Upper lobe of left lung (tissue), 6 donors: ENCODE results near the gene NR1H4. TPM values are rescaled to one million over a fixed set of nuclear protein-coding genes. Genes with fewer than 3 reads are reported as not detected.

Source experiments
- ATAC-seq, 2 donors: fragments of 200-7000 bp; cut with Tn5 transposase; one replicate each; pipeline ENCODE4 v1.9.1; 2022; ENCODE audit warnings: mild to moderate bottlenecking in 2 of 2, moderate library complexity in 2 of 2; ENCODE audit not compliant: low FRiP score in 2 of 2
- DNase-seq, 2 donors: peaks; one replicate each; pipeline ENCODE4 v3.0.0-alpha.2; 2019 to 2020
- H3K27ac ChIP-seq, 4 donors: fragments of 200-600 bp; sonication (generic); one replicate each; pipeline ENCODE4 v1.5.1; 2016 to 2019
- H3K27me3 ChIP-seq, 4 donors: fragments of 200-600 bp; sonication (generic); one replicate each; pipeline ENCODE4 v1.5.1; 2017 to 2019
- H3K36me3 ChIP-seq, 4 donors: fragments of 200-600 bp; sonication (generic); one replicate each; pipeline ENCODE4 v1.5.1; 2016 to 2019
- H3K4me1 ChIP-seq, 4 donors: fragments of 200-600 bp; sonication (generic); one replicate each; pipeline ENCODE4 v1.5.1; 2018 to 2019
- H3K4me3 ChIP-seq, 4 donors: fragments of 200-600 bp; sonication (generic); one replicate each; pipeline ENCODE4 v1.5.1; 2017 to 2019; ENCODE audit warnings: mild to moderate bottlenecking in 2 of 4, moderate library complexity in 1 of 4
- H3K9me3 ChIP-seq, 4 donors: fragments of 200-600 bp; sonication (generic); one replicate each; pipeline ENCODE4 v1.5.1; 2018 to 2019
- EP300 ChIP-seq, 4 donors: sonication (generic); formaldehyde crosslinking; IDR thresholded peaks; one replicate each; pipeline ENCODE4 v1.5.1; 2017; ENCODE audit warnings: antibody characterized with exemption in 4 of 4, control low read depth in 2 of 4
- POLR2A ChIP-seq, 4 donors: fragments of 450-650 bp; IDR thresholded peaks; one replicate each; pipeline ENCODE4 v1.5.1; 2016 to 2017; ENCODE audit warnings: antibody characterized with exemption in 4 of 4, mild to moderate bottlenecking in 2 of 4
- POLR2AphosphoS5 ChIP-seq, 2 donors: sonication (generic); formaldehyde crosslinking; IDR thresholded peaks; one replicate each; pipeline ENCODE4 v1.5.1; 2017; ENCODE audit warnings: antibody characterized with exemption in 2 of 2
- WGBS, 2 donors: methylation state at CpG; one replicate each; pipeline ENCODE4 v1.1.5; 2017 to 2018; 5-methylcytosine and 5-hydroxymethylcytosine counted together
- total RNA-seq, 6 donors: library from RNA; depleted of rRNA in 4 of 6; stranded (reverse); fragments of >200 nt in 4 of 6; gene quantifications; one replicate each; pipeline versions ENCODE4 v1.1.0 to v1.2.1, GENCODE V29; 2016 to 2021
- TF ChIP-seq, protein P1 (sequence below), 6 experiments: fragments of 450-650 bp in 4 of 6; fragments of 200-600 bp in 2 of 6; sonication (generic) in 2 of 6; IDR thresholded peaks; one replicate each; pipeline ENCODE4 v1.5.1; 2016 to 2019; ENCODE audit warnings: antibody characterized with exemption in 6 of 6
- donor health status: DM: no; HTN: no; CAD: no; lungs with moderate emphysema.
- donor health status: DM: no; HTN: yes; CAD: no; lungs with severe emphysema.

The NR1H4 gene
- total RNA-seq, 6 donors from 2014 or later: 0.09 to 0.20 TPM; not detected in 4

DNA sequence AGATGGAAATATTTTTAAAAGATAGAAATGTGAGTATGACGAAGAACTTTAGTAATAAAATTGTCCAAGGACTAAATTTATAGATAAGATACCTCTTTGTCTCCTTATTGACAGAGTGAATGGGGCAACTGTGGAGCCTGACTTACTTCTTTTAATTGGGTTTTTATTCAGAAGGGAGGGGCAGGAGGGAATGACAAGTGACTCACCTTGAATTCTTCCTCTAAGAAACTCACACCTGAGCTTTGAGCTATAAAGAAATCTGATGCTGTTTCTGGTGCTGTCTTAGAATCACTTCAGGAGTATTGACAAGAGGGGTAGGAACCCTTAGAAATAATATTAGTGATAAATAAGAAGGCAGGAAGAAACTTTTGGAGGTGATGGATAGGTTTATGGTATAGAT lies 951 bp downstream of the NR1H4 start:
- WGBS, 2 donors: 74 to 83% methylated on average over 1 of the region's 1 CpG
- no peaks in the 10 kb centered on the region for H3K9me3 ChIP-seq
- no peak overlapping the region for H3K4me3 ChIP-seq
- no peaks in the 10 kb centered on the region for H3K27me3 ChIP-seq
- H3K4me1 ChIP-seq: no peaks in the 10 kb centered on the region
- DNase-seq: no peak
- no peaks in the 10 kb centered on the region for H3K36me3 ChIP-seq
- no peak for ATAC-seq
- no peak for TF ChIP-seq EP300 (IDR thresholded peaks at IDR 0.05)
- TF ChIP-seq POLR2A (IDR thresholded peaks at IDR 0.05): no peak
- TF ChIP-seq, protein P1, sequence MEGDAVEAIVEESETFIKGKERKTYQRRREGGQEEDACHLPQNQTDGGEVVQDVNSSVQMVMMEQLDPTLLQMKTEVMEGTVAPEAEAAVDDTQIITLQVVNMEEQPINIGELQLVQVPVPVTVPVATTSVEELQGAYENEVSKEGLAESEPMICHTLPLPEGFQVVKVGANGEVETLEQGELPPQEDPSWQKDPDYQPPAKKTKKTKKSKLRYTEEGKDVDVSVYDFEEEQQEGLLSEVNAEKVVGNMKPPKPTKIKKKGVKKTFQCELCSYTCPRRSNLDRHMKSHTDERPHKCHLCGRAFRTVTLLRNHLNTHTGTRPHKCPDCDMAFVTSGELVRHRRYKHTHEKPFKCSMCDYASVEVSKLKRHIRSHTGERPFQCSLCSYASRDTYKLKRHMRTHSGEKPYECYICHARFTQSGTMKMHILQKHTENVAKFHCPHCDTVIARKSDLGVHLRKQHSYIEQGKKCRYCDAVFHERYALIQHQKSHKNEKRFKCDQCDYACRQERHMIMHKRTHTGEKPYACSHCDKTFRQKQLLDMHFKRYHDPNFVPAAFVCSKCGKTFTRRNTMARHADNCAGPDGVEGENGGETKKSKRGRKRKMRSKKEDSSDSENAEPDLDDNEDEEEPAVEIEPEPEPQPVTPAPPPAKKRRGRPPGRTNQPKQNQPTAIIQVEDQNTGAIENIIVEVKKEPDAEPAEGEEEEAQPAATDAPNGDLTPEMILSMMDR (IDR thresholded peaks at IDR 0.05): no peak
- no peak for TF ChIP-seq POLR2AphosphoS5 (IDR thresholded peaks at IDR 0.05)
- no peak overlapping the region for H3K27ac ChIP-seq

DNA sequence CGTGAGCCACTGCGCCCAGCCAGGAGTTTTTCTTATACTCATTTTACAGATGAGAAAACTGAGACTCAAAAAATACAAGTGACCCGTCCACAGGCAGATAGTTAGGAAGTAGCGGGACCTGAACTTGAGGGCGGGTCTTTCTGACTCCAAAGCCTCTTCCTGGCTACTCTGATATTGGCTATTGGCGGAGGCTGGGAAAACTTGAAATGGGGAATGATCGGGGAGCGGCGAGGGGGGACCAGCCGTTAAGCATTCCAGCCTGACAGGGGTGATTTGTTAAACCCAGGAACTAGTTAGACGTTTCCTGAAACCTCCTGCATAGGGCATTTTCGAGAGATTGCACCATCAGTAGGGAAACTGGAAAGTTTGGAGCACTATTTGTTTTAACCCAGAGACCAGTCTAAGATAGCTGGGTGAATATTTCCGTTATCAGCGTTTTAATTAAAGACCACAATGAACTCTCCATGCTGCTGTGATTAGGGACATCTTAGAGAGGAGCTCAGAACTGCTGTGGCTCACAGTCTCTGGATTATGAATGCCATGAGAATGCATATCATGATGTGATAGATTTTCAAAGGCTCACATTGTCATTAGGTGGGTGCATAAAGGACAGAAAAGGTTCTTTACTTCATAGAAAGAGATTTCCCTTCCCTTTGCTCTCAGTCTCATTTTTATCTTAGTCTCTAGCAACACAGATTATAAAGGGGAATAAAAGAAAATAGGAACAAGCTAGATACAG lies 2.5 kb downstream of the NR1H4 start:
- no peak overlapping the region for H3K4me3 ChIP-seq
- no peaks in the 10 kb centered on the region for H3K4me1 ChIP-seq
- no peaks in the 10 kb centered on the region for H3K36me3 ChIP-seq
- H3K9me3 ChIP-seq: no peaks in the 10 kb centered on the region
- ATAC-seq (no peak), DNase-seq (no peak)
- H3K27me3 ChIP-seq: no peaks in the 10 kb centered on the region
- TF ChIP-seq, protein P1 (IDR thresholded peaks at IDR 0.05): no peak
- no peak for TF ChIP-seq POLR2AphosphoS5 (IDR thresholded peaks at IDR 0.05)
- TF ChIP-seq POLR2A (IDR thresholded peaks at IDR 0.05): no peak
- TF ChIP-seq EP300 (IDR thresholded peaks at IDR 0.05): no peak
- H3K27ac ChIP-seq: no peak overlapping the region
- WGBS, 2 donors: 57 to 66% methylated on average over 14 of the region's 14 CpGs

DNA sequence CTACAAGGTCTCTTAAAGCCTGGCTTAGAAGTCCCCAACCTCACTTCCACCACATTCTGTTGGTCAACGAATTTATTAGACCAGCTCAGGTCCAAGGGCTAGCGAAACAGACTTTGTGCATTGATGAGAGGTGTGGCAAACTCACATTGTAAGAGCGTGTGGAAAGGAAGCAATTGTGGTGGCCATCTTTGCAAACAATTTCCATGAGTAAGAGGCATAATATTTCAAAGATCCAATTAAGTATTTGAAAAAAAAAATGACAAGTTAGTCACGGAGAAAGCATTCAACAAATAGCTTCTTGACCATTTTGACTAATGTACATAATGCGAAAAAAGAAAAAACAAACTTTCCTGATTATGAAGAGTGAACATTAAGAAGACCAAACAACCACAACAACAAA lies 7.4 kb downstream of the NR1H4 start:
- DNase-seq (no peak), ATAC-seq (no peak)
- Histone ChIP-seq H3K36me3 (no peaks in the 10 kb centered on the region), H3K27ac (no peak overlapping the region), H3K4me3 (no peak overlapping the region), H3K4me1 (no peaks in the 10 kb centered on the region), H3K9me3 (no peaks in the 10 kb centered on the region), H3K27me3 (no peaks in the 10 kb centered on the region)
- 88 to 92% methylated on average over 5 of the region's 5 CpGs for WGBS, 2 donors
- TF ChIP-seq, protein P1 (IDR thresholded peaks at IDR 0.05): no peak
- TF ChIP-seq POLR2AphosphoS5 (IDR thresholded peaks at IDR 0.05) (no peak), POLR2A (IDR thresholded peaks at IDR 0.05) (no peak), EP300 (IDR thresholded peaks at IDR 0.05) (no peak)

DNA sequence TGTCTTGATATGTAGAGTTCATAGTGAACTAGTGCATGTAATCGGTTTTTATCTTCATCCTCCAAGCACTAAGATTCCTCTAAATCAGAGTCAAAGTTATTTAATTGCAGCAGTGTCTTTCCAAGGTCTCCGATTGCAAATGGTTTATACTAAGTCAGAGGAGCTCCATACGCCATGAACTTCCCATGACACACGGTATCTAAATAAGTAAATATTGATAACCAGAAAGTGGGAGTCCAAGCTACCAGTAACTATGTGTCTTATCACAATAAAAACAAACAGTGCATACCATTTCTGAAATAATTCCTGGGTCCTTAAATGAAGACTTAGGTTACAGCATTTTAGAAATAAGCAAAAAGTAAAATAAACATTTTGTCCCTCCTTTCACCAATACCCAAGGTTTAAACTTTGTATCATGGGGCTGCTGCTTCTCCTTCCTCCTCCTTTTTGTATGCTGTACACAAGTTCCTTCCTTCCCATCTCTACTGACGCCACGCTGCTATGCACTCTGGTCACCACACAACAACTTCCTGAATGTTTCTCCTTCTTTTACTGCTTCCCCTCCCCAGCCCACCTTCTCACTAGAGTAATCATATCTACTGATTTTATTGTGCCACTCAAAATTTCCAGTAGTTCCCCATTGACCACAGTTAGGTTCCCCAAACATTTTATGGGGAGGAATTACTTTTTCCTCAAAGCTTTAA lies 10.7 kb downstream of the NR1H4 start:
- DNase-seq (no peak), ATAC-seq (no peak)
- Histone ChIP-seq H3K27ac (no peak overlapping the region), H3K27me3 (no peaks in the 10 kb centered on the region), H3K36me3 (no peaks in the 10 kb centered on the region), H3K9me3 (no peaks in the 10 kb centered on the region), H3K4me3 (no peak overlapping the region), H3K4me1 (no peaks in the 10 kb centered on the region)
- TF ChIP-seq POLR2AphosphoS5 (IDR thresholded peaks at IDR 0.05) (no peak), EP300 (IDR thresholded peaks at IDR 0.05) (no peak), POLR2A (IDR thresholded peaks at IDR 0.05) (no peak)
- TF ChIP-seq, protein P1 (IDR thresholded peaks at IDR 0.05): no peak
- 36 to 46% methylated on average over 6 of the region's 6 CpGs for whole genome bisulfite sequencing, 2 donors
